IPS DF 4.7 (cell line): ENCODE data around the gene TPRG1.

Experiments
- DNase-seq: peaks from one replicate; pipeline ENCODE4 v3.0.0-alpha.2; 2013; ENCODE audit warnings: low spot score; ENCODE audit errors: extremely low read depth

The TPRG1 gene

DNA sequence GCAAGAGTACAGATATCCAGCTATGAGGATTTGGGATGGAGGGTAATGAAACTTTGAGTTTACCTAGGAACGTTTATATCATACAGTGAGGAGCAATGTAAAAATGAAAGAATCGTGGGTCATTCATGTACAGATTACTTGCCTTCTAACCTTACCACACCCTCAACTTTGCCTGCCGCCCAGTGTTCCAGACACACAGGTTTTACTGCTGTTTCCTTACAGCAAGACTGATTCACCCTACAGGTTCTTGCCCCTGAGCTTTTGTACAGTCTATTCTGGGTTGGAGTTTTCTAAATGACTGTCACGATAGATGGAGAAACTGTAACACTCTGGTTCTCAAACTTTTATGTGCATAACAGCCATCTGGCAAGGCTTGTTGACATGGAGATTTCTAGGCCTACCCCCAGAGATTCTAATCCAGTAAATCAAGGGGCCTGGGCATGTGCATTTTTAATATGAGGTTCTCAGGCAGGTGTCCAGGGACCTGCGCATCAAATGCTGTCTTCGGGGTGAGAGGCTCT, 6.6 kb upstream of the TPRG1 start:
- no peak for DNase-seq

DNA sequence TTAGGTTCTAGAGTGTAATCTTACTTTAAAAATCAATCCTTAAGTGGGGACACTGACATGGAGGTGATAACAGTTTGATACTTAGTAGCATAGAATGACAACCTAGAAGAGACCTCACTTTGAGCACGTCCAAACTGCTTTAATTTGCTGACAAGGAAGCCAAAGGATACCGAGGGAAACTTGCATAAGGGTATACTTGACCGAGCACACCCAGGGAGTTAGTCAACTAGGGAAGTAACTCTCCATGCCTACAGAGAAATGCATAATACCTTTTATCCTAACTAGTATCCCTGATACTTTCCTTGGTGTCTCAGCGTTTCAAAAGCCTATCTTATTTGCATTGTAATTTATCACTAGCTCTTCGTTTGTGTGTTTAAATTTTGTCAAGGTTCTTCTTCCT, 5.5 kb upstream of the TPRG1 start:
- DNase-seq = no peak

DNA sequence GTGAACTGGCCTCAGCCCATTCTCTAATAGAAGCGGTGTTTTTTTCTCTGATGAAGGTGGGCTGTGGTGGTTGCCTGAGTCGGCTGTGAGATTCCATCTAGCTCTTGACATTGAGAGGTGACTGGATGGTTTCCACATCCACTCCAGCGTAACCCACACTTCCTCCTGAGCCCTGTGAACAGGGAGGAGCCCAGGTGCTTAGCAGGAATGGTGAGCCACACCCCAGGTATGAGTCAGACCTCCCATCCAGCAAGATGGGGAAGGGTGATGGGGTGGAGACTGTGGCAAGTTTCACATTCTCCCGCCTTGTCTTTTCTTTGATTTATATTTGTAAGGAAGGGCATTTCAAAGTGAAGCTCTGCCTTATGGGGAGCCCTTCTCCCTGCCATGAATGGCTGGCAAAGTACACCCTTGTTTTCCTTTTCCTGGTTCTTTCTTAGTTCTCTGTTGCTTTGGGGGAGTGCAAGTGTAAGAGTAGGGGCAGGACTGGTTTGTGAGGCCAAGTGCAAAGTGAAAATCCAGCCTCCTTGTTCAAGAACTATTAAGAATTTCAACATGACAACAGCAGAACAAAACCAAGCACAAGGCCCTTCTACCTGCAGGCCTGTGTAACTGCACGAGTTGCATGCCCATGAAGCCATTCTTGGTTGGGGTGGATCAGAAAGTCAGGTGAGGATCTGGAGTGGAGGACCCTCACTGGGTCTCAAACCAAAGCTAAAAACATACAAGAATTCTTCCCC, 4.6 kb upstream of the TPRG1 start:
- no peak for DNase-seq

DNA sequence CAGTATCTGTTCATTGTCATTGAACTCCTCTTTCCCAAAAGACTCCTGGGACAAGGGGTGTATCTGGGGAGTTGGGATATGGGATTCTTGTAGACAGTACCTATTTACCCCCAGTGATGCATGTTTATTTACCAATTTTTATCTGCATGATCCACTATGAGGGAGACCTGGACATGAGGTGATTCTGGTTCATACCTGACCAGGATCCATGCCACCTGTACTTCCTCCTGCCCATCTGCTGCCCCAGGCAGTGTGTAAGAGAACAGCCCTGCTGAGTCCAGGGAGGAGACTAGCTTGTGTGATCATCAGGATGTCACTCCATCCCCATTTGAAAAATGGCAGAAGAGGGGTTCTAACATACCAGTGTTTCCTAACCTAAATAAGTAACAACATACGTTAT, 3.1 kb upstream of the TPRG1 start:
- DNase-seq = no peak

DNA sequence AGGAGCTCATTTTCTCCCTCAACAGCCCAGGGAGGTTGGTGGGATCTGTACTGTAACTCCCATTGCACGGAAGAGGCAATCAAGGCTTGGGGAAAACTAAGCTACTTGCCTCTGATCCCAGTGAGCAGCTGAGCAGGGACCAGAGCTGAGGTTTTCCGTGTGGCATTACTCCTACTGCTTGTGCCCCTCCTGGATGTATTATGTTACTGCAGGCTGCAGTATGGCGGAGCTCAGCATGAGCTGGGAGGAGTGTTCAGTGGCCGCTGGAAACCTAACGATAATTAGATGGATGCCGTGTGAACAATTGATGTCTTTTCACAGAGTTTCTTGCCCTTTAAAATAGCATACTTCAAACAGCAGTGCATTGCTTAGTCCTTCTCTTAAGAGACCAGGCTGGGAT, 2.0 kb upstream of the TPRG1 start:
- no peak for DNase-seq

DNA sequence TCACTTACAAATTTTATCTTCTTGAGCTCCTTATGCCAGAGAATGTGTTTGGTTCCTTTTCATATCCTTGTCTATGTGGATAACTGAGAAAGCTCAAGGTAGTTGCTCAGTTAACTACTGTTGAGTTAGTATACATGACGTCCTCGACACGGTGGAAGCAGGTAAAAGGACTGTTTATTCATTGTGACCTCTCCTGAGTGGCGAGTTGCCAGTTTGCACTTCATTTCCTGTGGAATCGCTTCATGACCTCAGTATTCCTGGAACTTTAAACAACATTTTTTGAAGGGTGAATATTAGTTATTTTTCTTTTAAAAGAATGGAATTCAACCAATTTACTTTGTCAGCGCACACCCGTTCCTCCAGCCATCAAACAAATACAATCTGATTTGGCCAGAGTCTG, 1.2 kb upstream of the TPRG1 start:
- DNase-seq = no peak

DNA sequence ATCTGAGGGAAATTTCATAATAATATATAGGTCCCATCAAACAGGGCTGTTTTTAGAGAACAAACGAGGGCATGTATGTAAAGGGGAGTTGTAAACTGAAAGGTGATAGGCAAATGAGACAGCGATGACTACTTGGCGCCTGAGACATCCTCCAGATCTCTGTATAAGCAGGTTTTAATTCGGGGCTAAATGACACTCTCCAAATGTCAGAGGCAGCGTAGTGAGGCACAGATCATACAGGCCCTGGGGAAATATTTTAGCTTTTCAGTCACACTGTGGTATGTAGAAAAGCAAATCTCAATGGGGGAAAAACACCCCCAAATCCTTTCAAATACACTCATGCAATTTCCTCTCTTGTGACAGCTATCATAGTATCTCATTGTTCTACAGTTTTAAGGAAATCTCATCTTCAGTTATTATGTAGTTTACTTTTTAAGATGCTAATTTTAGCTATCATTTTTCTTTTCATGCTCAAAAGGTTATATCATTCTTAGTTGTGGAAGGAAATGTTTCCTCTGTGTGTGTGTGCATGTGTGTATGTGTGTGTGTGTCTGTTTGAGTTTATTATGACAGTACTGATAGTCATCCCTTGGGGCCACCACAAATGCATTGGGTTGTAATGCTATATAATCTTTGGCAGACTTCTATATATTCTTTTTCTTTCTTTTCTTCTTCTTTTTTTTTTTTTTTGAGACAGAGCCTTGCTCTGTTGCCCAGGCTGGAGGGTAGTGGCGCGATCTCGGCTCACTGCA, 1.1 kb downstream of the TPRG1 start:
- no peak for DNase-seq

DNA sequence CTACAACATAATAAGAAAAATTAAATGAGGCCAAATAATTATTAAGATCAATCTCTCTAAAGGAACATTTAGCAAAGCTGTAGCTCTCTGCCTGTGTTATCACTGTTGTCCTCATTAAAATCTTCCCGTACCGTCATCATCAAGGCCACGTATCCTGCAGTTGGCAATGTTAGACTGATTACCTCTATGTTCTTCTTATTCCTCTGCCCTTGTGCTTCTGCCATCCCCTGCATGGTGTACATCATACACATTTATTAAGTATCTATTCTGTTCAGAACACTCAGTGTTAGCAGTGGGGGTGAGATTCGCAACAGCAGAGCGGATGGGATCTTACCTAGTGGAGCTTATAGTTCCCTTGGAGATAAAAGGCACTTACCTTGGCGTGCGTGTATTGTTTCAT, 12.8 kb downstream of the TPRG1 start:
- DNase-seq = no peak

DNA sequence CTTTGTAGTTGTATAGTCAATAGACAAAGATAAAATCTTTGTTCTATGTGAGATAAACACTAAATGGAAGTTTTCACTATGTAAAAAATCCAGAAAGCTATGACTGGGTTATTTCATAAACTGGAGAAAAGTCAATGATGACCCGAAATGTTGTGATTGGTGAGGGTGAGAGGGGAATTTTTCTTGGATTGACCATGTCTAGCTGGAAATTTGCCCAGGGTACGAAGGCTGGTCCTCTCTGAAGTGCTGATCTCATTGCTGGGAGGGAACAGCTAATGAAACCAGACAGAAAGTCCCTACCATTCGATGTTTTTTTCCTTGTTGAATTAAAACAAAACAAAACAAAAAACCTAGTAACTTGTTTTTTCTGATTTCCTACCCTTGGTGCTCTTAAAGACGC, 14.3 kb downstream of the TPRG1 start:
- no peak for DNase-seq

DNA sequence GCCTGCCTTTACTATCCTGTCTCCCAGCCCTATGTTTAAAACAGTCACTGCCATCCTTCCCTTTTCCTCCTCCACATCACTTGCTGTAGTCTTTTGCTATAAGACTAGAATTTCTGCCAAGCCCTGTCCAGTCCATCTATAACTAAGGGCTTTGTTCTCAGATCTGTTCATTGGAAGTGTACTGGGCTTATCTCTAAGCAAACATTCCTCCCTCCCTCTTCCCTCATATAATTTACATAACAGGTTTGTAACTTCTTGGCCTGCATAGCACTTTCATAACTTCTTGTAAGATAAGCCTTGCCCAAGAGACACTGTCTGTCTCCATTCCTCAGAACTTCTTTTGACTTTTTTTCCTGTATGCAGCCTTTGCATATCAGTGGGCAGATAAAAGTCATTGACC, 16.7 kb downstream of the TPRG1 start:
- no peak for DNase-seq

DNA sequence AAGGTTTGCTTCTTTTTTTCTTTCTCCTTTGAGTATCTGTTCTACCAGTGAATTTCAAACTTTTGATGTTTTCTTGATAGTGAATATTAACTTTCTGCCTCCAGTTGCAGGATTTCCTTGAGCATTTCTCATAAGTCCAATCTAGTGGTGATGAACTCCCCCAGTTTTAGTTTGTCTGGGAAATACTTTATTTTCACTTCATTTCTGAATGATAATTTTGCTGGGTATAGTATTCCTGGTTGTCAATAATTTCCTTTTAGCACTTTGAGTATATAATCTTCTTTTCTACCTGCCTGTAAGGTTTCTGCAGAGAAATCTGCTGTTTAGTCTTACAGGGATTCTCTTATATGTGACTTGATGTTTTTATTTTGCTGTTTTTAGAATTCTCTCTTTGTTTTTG, 21.0 kb downstream of the TPRG1 start:
- no peak for DNase-seq

DNA sequence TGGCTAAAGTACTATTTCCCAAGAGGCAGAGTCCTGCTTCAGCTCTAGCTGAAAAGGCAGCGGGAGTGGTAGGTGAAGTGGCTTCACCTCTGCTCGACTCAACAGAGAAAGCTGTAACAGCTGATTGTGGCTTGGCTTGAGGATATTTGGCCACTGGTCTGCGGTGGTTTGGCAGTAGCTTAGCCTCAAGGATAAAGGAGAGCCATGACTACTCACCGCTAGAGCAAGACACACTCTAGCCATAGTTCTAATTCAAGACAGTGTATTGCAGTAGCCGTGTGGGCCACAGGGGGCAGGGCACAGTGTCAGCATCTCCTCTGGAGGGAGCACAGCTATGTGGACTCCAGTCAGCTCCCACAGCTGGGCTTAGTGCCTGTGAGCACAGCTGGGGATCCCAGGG, 23.5 kb downstream of the TPRG1 start:
- peak; percentile 7 for DNase-seq

DNA sequence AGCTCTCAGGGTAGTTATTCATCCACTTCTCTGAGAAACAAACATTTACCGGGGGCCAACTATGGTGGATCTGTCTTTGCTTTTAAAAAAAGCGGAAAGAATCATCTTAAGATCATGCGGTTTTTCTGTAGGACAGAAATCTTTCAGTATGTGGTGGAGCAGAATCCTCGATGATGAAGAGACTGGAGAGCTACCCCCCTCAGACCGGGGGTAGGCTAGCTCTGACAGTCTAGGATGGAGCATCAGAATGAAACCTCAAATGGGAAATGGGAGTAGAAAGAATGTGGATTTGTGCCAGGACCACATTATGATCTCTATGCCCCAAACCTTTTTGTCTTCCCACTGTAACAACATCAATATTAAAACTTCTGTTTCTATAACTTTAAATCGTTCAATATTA, 30.3 kb downstream of the TPRG1 start:
- DNase-seq = no peak

DNA sequence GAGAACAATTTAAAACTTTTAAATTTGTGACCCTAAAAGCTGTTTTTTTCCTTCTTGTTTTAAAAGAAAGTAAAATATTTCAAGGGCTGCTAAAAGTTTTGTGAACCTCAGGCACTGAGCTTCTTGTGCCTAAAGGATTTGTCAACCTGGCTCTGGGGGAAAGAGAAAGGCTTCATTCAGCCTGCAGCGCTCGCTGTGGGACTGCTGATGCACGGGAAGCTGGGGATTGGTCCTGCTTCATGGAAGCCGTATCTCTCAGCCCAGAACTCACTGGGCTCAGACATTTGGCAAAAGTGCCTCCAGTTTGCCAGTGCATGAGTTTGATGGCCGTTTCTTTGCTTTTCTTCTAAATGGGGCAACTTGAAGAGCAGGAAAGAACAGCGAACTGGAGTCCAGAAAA, 30.8 kb downstream of the TPRG1 start:
- DNase-seq = no peak

DNA sequence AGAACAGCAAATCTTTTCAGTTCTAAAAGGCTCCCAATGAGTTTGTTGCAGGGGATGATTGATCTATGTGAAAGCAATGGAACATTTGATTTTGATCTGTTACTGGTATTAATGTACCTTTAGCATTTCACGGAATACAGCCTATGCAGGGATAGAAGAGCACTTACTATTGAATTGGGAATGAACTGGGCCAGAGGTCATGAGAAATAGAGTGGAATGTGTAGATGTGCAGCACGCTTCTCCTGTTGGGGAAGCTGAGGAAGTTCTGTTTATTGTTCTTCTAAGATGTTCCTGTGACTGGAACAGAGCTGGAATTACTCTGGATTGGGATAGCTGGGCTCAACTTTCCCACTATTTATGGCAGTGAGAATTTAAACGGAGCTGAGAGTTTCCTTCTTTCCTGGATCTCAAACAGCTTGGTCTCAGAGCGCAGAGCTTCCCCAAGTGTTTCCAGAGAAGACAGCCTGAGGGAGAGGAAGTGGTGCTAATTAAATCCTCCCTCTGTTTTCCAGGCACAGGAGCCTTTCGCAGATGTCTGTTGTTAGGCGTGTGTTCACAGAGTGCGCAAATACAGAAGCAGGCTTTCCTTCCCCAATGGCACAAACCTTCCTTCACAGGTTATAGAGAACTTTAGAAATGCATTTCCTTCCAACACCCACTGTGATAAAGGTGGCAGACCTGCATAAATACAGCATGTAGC, 32.5 kb downstream of the TPRG1 start:
- DNase-seq = no peak

DNA sequence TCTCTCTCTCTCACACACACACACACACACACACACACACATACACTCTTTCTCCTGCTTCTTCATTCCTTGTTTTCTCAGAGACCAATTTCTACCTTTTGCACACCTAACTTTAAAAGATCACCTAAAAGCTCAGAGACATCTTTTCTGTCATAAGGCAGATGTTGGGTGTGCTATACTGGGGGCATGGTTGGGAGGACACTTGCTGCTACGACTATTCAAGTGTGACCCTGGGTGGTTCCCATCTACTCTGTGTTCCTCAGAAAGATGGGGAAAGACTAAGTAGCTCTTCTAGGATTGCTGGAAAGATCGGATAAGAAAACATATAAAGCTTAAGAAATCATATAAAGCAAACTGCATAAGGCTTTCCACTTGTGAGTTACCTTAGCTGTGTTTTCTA, 33.2 kb downstream of the TPRG1 start:
- DNase-seq = no peak

DNA sequence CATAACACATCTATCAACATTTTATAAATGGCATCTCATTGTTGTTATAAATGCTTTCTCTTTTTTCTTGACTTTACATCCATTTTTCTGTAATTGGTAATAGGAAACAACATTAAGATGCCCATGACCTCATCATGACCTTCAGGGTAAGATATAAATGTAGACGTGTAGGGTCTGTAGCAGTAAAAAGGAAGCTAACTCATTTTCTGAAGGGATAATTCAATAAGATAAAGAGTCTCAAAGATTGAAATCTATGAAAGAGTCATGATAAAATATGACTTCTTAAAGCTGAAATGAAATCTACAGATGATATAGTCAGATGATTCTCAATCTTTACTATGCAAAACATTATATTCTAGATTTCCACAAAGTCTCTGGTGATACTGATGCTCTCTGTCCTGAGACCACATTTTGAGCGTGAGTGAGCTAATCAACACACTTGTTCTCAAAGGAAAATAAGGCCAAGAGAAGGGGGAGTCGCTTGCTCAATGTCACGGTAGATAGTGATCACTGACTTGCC, 38.5 kb downstream of the TPRG1 start:
- DNase-seq = no peak

DNA sequence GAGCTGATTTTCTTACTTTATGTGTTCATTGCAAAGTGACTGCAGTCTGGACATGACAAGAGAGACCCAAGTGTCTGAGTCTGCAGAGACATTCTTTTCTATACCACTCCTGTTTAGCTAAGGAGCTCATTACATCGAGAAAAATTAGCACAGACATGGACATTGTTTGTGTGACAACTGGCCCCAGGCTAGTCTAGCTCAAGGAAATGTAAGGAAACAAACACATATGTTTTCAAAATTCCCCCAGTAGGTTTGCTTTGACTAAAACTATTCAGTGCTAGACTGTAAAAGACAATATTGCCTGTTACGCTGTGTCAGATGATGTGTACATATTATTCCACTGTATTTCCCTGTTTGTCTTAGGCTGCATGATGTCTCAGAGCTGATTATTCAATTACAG, 40.9 kb downstream of the TPRG1 start:
- no peak for DNase-seq

DNA sequence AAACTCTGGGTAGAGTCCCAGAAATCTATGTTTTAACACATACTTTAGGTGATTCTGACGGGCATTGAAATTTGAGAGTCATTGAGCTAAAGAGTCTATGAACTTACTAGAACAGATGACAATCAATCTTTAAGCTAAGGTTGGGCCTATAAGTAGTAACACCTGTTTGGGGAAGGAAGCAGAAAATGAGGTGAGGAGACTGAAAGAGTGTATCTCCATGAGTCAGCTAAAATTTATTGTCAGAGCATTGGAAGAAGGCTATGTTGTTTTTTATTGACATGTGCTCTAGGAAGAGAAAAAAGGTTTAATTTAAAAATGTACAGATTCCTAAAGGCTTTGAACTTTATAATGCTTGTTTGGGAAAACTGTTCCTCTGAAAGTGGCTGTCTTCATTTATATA, 42.9 kb downstream of the TPRG1 start:
- DNase-seq = no peak

DNA sequence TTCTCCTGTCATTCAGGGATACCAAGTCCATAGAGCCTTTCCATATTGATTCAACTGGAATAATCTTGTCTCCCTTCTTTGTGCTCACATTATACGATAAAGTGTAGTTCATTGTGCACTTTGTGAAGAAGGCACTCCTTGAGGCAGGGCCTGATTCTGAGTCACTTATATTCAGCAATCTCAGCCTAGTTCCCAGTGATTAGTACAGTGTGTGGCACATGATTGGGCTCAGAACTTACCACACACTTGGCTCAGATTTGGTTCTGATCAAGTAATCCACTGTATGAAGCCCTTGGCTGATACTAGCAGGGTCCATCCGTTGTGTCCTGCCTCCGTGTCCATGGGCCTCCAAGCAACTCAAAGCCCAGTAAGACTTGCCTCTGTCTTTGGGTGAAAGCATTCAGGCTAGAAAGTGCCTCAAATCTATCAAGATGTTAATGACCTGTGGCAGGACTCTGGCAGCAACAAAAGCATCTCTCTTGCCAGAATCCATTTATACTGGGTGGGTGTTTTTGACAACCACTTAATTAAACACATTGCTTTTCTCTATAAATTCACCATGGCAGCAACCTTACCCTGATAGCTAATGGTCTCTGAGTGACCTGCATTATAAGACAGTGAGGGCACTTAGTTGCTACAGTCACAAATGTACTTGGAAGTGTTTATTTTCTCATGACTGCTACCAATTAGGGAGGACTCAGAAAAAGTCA, 51.3 kb downstream of the TPRG1 start:
- no peak for DNase-seq

DNA sequence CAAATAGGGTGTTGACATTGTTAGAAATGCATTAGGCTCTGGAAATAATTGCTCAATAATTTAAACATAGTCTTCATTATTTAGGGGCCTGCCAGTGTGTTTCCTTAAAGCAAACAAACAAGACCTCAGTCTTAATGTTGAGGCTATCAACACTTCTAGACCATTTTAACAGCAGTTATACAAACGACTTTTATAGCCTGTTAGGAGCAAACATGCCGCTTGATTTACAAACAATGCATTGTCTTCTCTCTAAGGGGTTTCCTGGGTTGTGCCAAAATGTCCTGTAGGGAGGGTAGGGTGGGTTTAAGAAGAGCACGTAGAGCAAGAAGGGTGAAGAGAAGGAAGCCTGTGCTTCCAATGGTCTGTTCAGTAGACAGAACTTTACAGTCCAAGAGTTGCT, 53.7 kb downstream of the TPRG1 start:
- no peak for DNase-seq

DNA sequence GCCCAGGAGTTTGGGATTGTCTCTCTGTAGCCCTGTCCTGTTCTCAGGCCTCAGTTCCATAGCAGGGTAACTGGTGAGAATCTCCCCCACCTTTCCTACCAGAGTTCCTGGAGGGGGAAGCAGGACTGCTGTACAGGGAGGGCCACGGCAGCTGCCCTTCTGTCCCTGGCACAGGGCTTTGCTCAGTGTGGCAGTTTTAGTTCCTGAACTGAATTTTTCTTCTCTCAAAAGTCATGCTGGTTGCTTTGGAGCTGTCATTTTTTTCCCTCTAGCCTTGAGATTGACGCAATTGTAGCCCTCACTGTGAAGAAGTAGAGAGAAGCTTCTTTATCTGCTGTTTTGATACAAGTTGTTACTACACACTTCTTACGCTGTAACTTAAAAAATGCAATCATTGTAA, 55.5 kb downstream of the TPRG1 start:
- no peak for DNase-seq
